HL-60 (cell line): ENCODE results near the gene ALPK3.

Experiments used
- DNase-seq, 2 experiments: peaks; one replicate each; pipeline ENCODE4 v3.0.0-alpha.2; 2010 to 2020; ENCODE audit warnings: low read depth in 1 of 2, low spot score in 1 of 2
- H3K27ac ChIP-seq: fragments of 250-450 bp; sonication (Bioruptor Pico); replicated peaks from 2 replicates; pipeline ENCODE4 v1.5.1; 2020; ENCODE audit warnings: mild to moderate bottlenecking, moderate library complexity
- H3K27me3 ChIP-seq: fragments of 250-450 bp; sonication (Bioruptor Pico); 2 replicates; pipeline ENCODE4 v1.5.1; 2021; ENCODE audit warnings: mild to moderate bottlenecking, moderate library complexity; ENCODE audit not compliant: insufficient read depth, poor library complexity, severe bottlenecking
- H3K4me3 ChIP-seq: replicated peaks from 2 replicates; pipeline ENCODE4 v1.5.1; 2011; ENCODE audit warnings: mild to moderate bottlenecking, control low read depth, low read length; ENCODE audit not compliant: insufficient read depth
- CTCF ChIP-seq: IDR thresholded peaks from one replicate; pipeline ENCODE4 v1.5.1; 2011; ENCODE audit warnings: low read length, control low read depth, inconsistent platforms; ENCODE audit not compliant: insufficient read depth
- GABPA ChIP-seq: IDR thresholded peaks from 2 replicates; pipeline ENCODE4 v1.6.1; 2012; ENCODE audit warnings: low read depth
- POLR2AphosphoS5 ChIP-seq: IDR thresholded peaks from 2 replicates; pipeline ENCODE4 v1.6.1; 2012; ENCODE audit warnings: low read depth
- REST ChIP-seq: IDR thresholded peaks from 2 replicates; pipeline ENCODE4 v1.6.1; 2012; ENCODE audit warnings: low read depth; ENCODE audit not compliant: insufficient replicate concordance
- SPI1 ChIP-seq: IDR thresholded peaks from 2 replicates; pipeline ENCODE4 v1.6.1; 2012; ENCODE audit warnings: low read depth, mild to moderate bottlenecking, borderline replicate concordance

ALPK3 gene

GRCh38 chr15:84827246-84827645, 10.1 kb downstream of the ALPK3 start:
- TF ChIP-seq REST (no peak), POLR2AphosphoS5 (no peak), CTCF (no peak), GABPA (no peak), SPI1 (no peak)
- H3K27me3 ChIP-seq: no peaks in the 10 kb centered on the region
- H3K4me3 ChIP-seq: no peak overlapping the region
- DNase-seq: no peak
- H3K27ac ChIP-seq: no peak overlapping the region

GRCh38 chr15:84828086-84828908, 11.1 kb downstream of the ALPK3 start:
- H3K4me3 ChIP-seq: no peak overlapping the region
- no peaks in the 10 kb centered on the region for H3K27me3 ChIP-seq
- DNase-seq: peak in 1 of 2 experiments; percentile 37
- TF ChIP-seq REST (no peak), CTCF (no peak), POLR2AphosphoS5 (no peak), SPI1 (no peak)
- H3K27ac ChIP-seq: no peak overlapping the region

GRCh38 chr15:84829428-84829827, 12.3 kb downstream of the ALPK3 start:
- no peak overlapping the region for H3K27ac ChIP-seq
- no peaks in the 10 kb centered on the region for H3K27me3 ChIP-seq
- TF ChIP-seq POLR2AphosphoS5: no peak
- no peak for TF ChIP-seq GABPA
- no peak for TF ChIP-seq REST
- no peak for TF ChIP-seq SPI1
- TF ChIP-seq CTCF: no peak
- DNase-seq: no peak
- H3K4me3 ChIP-seq: no peak overlapping the region
